IgD-negative memory B cell (primary cell): ENCODE measurements around the gene MLN. TPM values are rescaled to one million over a fixed set of nuclear protein-coding genes. Genes with fewer than 3 reads are reported as not detected.

Source experiments
- polyA plus RNA-seq: library from polyadenylated mRNA; unstranded; fragments of 300-500 nt; fragmentation: Illumina TruSeq; gene quantifications from one replicate; pipeline ENCODE4 v1.2.3, GENCODE V29; 2021

Gene MLN
- polyA plus RNA-seq, 1 donor from 2014 or later, result not detected

Other genes with a start within 250 kb of the MLN start
- gene BAK1, start 223.7 kb downstream of the MLN start, polyA plus RNA-seq, result 40.6 TPM
- 6.7 TPM for gene ITPR3, start 182.7 kb downstream of the MLN start, polyA plus RNA-seq
- gene UQCC2, start 92.3 kb downstream of the MLN start, polyA plus RNA-seq, result 45.2 TPM
- not detected for gene IP6K3, start 57.1 kb downstream of the MLN start, polyA plus RNA-seq
- gene LEMD2, start 14.9 kb downstream of the MLN start, polyA plus RNA-seq, result 37.7 TPM